H9 (cell line): ENCODE results near the gene TSPAN9. TPM values are rescaled to one million over a fixed set of nuclear protein-coding genes. Genes with fewer than 3 reads are reported as not detected.
A peak's percentile ranks its signal among the peaks of the same experiment; 100 is the strongest.

ENCODE experiments used
- DNase-seq: peaks from one replicate; pipeline ENCODE4 v3.0.0-alpha.2; 2017
- H2AFZ ChIP-seq: one replicate; pipeline ENCODE4 v1.6.1; 2013; ENCODE audit warnings: mild to moderate bottlenecking, low read length, control low read depth, moderate library complexity
- H2AK5ac ChIP-seq: 2 replicates; pipeline ENCODE4 v1.6.1; 2013; ENCODE audit warnings: low read length, control low read depth, mixed read lengths; ENCODE audit not compliant: insufficient read length
- H2BK120ac ChIP-seq: one replicate; pipeline ENCODE4 v1.6.1; 2013; ENCODE audit warnings: low read depth, mild to moderate bottlenecking, low read length, control low read depth, inconsistent platforms; ENCODE audit not compliant: poor library complexity, severe bottlenecking
- H2BK12ac ChIP-seq: 2 replicates; pipeline ENCODE4 v1.6.1; 2013; ENCODE audit warnings: low read length, control low read depth, mixed read lengths, low read depth; ENCODE audit not compliant: insufficient read length
- H2BK15ac ChIP-seq: 2 replicates; pipeline ENCODE4 v1.6.1; 2013; ENCODE audit warnings: low read depth, low read length, control low read depth
- H2BK20ac ChIP-seq: one replicate; pipeline ENCODE4 v1.6.1; 2013; ENCODE audit warnings: low read depth, mild to moderate bottlenecking, low read length, control low read depth, inconsistent platforms; ENCODE audit not compliant: poor library complexity, severe bottlenecking
- H2BK5ac ChIP-seq: 2 replicates; pipeline ENCODE4 v1.6.1; 2013; ENCODE audit warnings: low read length, control low read depth, mixed read lengths; ENCODE audit not compliant: insufficient read length
- H3K14ac ChIP-seq: 2 replicates; pipeline ENCODE4 v1.6.1; 2013; ENCODE audit warnings: low read length, control low read depth; ENCODE audit not compliant: insufficient read depth
- H3K18ac ChIP-seq: 2 replicates; pipeline ENCODE4 v1.6.1; 2013; ENCODE audit warnings: low read depth, mild to moderate bottlenecking, mixed read lengths, low read length, control low read depth; ENCODE audit not compliant: insufficient read length
- H3K23ac ChIP-seq: 2 replicates; pipeline ENCODE4 v1.6.1; 2013; ENCODE audit warnings: low read length, control low read depth, mixed read lengths, low read depth; ENCODE audit not compliant: insufficient read length
- H3K23me2 ChIP-seq: 2 replicates; pipeline ENCODE4 v1.6.1; 2013; ENCODE audit warnings: low read depth, mild to moderate bottlenecking, mixed read lengths, low read length, control low read depth; ENCODE audit not compliant: insufficient read length, poor library complexity, severe bottlenecking
- H3K27ac ChIP-seq: 2 replicates; pipeline ENCODE4 v1.5.1; 2013; ENCODE audit warnings: low read length, control low read depth, mixed read lengths, low read depth; ENCODE audit not compliant: insufficient read length
- H3K27me3 ChIP-seq: 2 replicates; pipeline ENCODE4 v1.6.1; 2013; ENCODE audit warnings: low read length, control low read depth, inconsistent platforms; ENCODE audit not compliant: insufficient read depth
- H3K4ac ChIP-seq: 2 replicates; pipeline ENCODE4 v1.6.1; 2013; ENCODE audit warnings: low read depth, mild to moderate bottlenecking, control low read depth, inconsistent platforms, low read length, moderate library complexity
- H3K4me1 ChIP-seq: 2 replicates; pipeline ENCODE4 v1.6.1; 2013; ENCODE audit warnings: low read length, control low read depth, inconsistent platforms; ENCODE audit not compliant: insufficient read depth
- H3K4me2 ChIP-seq: 2 replicates; pipeline ENCODE4 v1.6.1; 2013; ENCODE audit warnings: low read length, control low read depth, mixed read lengths; ENCODE audit not compliant: insufficient read length, insufficient read depth
- H3K56ac ChIP-seq: 2 replicates; pipeline ENCODE4 v1.6.1; 2013; ENCODE audit warnings: low read depth, mild to moderate bottlenecking, mixed read lengths, low read length, control low read depth; ENCODE audit not compliant: insufficient read length
- H3K79me1 ChIP-seq: 2 replicates; pipeline ENCODE4 v1.6.1; 2013; ENCODE audit warnings: low read depth, mild to moderate bottlenecking, moderate library complexity, low read length, control low read depth, inconsistent platforms; ENCODE audit not compliant: insufficient read depth, poor library complexity, severe bottlenecking
- H3K79me2 ChIP-seq: 2 replicates; pipeline ENCODE4 v1.6.1; 2013; ENCODE audit warnings: low read length, control low read depth, inconsistent platforms; ENCODE audit not compliant: insufficient read depth
- H3K9ac ChIP-seq: 2 replicates; pipeline ENCODE4 v1.6.1; 2013; ENCODE audit warnings: low read length, control low read depth, mixed read lengths; ENCODE audit not compliant: insufficient read length; ENCODE audit errors: extremely low read depth
- H3K9me3 ChIP-seq: one replicate; pipeline ENCODE4 v1.6.1; 2013; ENCODE audit warnings: low read depth, low read length, inconsistent platforms; ENCODE audit not compliant: control insufficient read depth
- H3T11ph ChIP-seq: one replicate; pipeline ENCODE4 v1.6.1; 2013; ENCODE audit warnings: mild to moderate bottlenecking, low read length, control low read depth, inconsistent platforms
- H4K20me1 ChIP-seq: one replicate; pipeline ENCODE4 v1.6.1; 2013; ENCODE audit not compliant: control insufficient read depth, insufficient read length, insufficient read depth
- H4K5ac ChIP-seq: 2 replicates; pipeline ENCODE4 v1.6.1; 2013; ENCODE audit warnings: low read depth, mild to moderate bottlenecking, mixed read lengths, low read length, control low read depth; ENCODE audit not compliant: insufficient read length
- H4K8ac ChIP-seq: replicated peaks from 2 replicates; pipeline ENCODE4 v1.6.1; 2013; ENCODE audit warnings: low read length, control low read depth, mixed read lengths, low read depth; ENCODE audit not compliant: insufficient read length
- H4K91ac ChIP-seq: 2 replicates; pipeline ENCODE4 v1.6.1; 2013; ENCODE audit warnings: low read depth, mild to moderate bottlenecking, moderate library complexity, mixed read lengths, low read length, control low read depth; ENCODE audit not compliant: insufficient read length
- H3K27ac Mint-ChIP-seq, 3 experiments: 2 replicates in 2 of 3; 3 replicates in 1 of 3; pipeline ENCODE4 v1.8.0; 2020 to 2021; ENCODE audit warnings: mixed read lengths in 3 of 3, mild to moderate bottlenecking in 1 of 3, moderate library complexity in 1 of 3
- H3K27me3 Mint-ChIP-seq: 2 replicates; pipeline ENCODE4 v1.8.0; 2021; ENCODE audit warnings: low read depth, mild to moderate bottlenecking, moderate library complexity, mixed read lengths
- H3K36me3 Mint-ChIP-seq, 3 experiments: 2 replicates in 2 of 3; 3 replicates in 1 of 3; pipeline ENCODE4 v1.8.0; 2020 to 2021; ENCODE audit warnings: low read depth in 3 of 3, mixed read lengths in 3 of 3; ENCODE audit not compliant: insufficient read depth in 1 of 3
- H3K4me1 Mint-ChIP-seq, 2 experiments: 2 replicates each; pipeline ENCODE4 v1.8.0; 2020; ENCODE audit warnings: mixed read lengths in 2 of 2
- H3K4me3 Mint-ChIP-seq, 2 experiments: 2 replicates in 1 of 2; 3 replicates in 1 of 2; pipeline ENCODE4 v1.8.0; 2020 to 2021; ENCODE audit warnings: mild to moderate bottlenecking in 2 of 2, mixed read lengths in 2 of 2, moderate library complexity in 1 of 2
- H3K9me3 Mint-ChIP-seq, 2 experiments: 2 replicates in 1 of 2; 3 replicates in 1 of 2; pipeline ENCODE4 v1.8.0; 2020; ENCODE audit warnings: mild to moderate bottlenecking in 2 of 2, mixed read lengths in 2 of 2, moderate library complexity in 1 of 2
- WGBS: extraction: QIAGEN DNeasy Blood & Tissue Kit; methylation state at CpG from one replicate; pipeline ENCODE4 v1.1.7; 2013; ENCODE audit warnings: missing lambda C conversion rate, low lambda C conversion rate, mixed read lengths; ENCODE audit not compliant: insufficient read length; ENCODE audit errors: extremely low coverage; 5-methylcytosine and 5-hydroxymethylcytosine counted together
- total RNA-seq: library from RNA; stranded (reverse); gene quantifications from 2 replicates; pipeline ENCODE4 v1.2.1, GENCODE V29; 2021
- TF ChIP-seq, protein P1 (sequence below): fragments of 200-600 bp; sonication (generic); conservative IDR thresholded peaks from 3 replicates; pipeline ENCODE4 v1.8.0; 2021; ENCODE audit warnings: antibody characterized with exemption, mild to moderate bottlenecking

Gene TSPAN9
- total RNA-seq, 1 experiment from 2014 or later: 19.0 TPM

DNA sequence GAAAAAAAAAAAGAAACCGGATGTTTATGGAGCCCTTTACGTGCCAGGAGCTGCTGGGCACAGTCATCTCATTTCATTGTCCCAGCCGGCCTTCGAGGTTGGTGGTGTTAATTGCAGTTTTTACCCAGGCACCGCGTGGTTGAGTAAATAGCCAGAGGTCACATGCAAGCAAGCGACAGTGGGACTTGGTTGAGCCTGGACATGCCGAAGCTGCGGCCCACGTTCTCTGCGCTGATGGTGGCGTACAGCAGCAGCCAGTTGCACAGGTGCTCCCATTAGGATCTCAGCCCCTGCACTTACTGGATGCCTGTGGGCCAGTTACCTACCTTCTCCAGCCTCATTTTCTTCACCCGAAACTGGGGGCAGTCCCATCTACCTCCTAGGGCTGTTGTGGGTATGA is 54.0 kb downstream of the TSPAN9 start:
- Mint-ChIP-seq H3K9me3 (no peaks in the 10 kb centered on the region), H3K27ac (no peak overlapping the region)

More for the DNA sequence above, 54.0 kb downstream of the TSPAN9 start:
- Mint-ChIP-seq H3K27me3 (peaks cover 3% of the 10 kb centered on the region; the same call in 1 of the 2 replicates), H3K4me3 (no peak overlapping the region), H3K36me3 (no peaks in the 10 kb centered on the region; a peak in 1 of 7 replicates), H3K4me1 (peaks cover 20 to 22% of the 10 kb centered on the region in 2 experiments)
- Histone ChIP-seq H4K91ac (no peak overlapping the region), H2AK5ac (no peak overlapping the region), H3K18ac (no peak overlapping the region), H2BK20ac (no peak overlapping the region), H4K20me1 (no peaks in the 10 kb centered on the region), H3K14ac (no peak overlapping the region; the same call in 1 of the 2 replicates), H3K56ac (no peak overlapping the region), H3K79me1 (no peaks in the 10 kb centered on the region), H2BK15ac (no peak overlapping the region), H3K27ac (no peak overlapping the region), H3K23ac (no peak overlapping the region), H2BK12ac (no peak overlapping the region), H2BK5ac (no peak overlapping the region), H3K4me2 (no peak overlapping the region), H4K5ac (no peak overlapping the region), H3K27me3 (no peaks in the 10 kb centered on the region), H3K23me2 (no peaks in the 10 kb centered on the region), H3K9ac (no peak overlapping the region), H3K4me1 (no peaks in the 10 kb centered on the region), H3K4ac (no peak overlapping the region), H2BK120ac (no peak overlapping the region), H3K79me2 (no peaks in the 10 kb centered on the region), H3K9me3 (no peaks in the 10 kb centered on the region), H2AFZ (no peak overlapping the region), H3T11ph (no peak overlapping the region), H4K8ac (no peak overlapping the region)
- WGBS: no CpG with 5 or more reads among the region's 13 CpGs
- DNase-seq: peak; percentile 29
- TF ChIP-seq, protein P1, sequence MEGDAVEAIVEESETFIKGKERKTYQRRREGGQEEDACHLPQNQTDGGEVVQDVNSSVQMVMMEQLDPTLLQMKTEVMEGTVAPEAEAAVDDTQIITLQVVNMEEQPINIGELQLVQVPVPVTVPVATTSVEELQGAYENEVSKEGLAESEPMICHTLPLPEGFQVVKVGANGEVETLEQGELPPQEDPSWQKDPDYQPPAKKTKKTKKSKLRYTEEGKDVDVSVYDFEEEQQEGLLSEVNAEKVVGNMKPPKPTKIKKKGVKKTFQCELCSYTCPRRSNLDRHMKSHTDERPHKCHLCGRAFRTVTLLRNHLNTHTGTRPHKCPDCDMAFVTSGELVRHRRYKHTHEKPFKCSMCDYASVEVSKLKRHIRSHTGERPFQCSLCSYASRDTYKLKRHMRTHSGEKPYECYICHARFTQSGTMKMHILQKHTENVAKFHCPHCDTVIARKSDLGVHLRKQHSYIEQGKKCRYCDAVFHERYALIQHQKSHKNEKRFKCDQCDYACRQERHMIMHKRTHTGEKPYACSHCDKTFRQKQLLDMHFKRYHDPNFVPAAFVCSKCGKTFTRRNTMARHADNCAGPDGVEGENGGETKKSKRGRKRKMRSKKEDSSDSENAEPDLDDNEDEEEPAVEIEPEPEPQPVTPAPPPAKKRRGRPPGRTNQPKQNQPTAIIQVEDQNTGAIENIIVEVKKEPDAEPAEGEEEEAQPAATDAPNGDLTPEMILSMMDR: no peak
